HepG2 (cell line): ENCODE data around the gene IFITM10. TPM values are rescaled to one million over a fixed set of nuclear protein-coding genes. Genes with fewer than 3 reads are reported as not detected.

Experiments used
- ATAC-seq: fragments of 200-7000 bp; cut with Tn5 transposase; 3 replicates; pipeline ENCODE4 v1.9.1; 2020; ENCODE audit warnings: mild to moderate bottlenecking, moderate library complexity
- BruUV-seq: library from RNA; stranded (reverse); fragments of 400-500 nt; replicated peaks from 2 replicates; lab custom pipeline; 2021; lab: Mats Ljungman, UMichigan
- CTCF ChIA-PET: fragments of 300-600 bp; formaldehyde crosslinking; extraction: SDS; loops from one replicate; lab custom pipeline; 2021; ENCODE audit warnings: low total read pairs, inconsistent platforms, low intra/inter-chr PET ratio; lab: Yijun Ruan, JAX
- POLR2A ChIA-PET: fragments of 350-600 bp; sonication (Branson Sonifier 250); formaldehyde crosslinking; loops from one replicate; lab custom pipeline; 2020; ENCODE audit warnings: antibody characterized with exemption, inconsistent platforms; lab: Yijun Ruan, JAX
- DNase-seq: peaks from one replicate; pipeline ENCODE4 v3.0.0-alpha.2; 2015; ENCODE audit warnings: low spot score
- FAIRE-seq: peaks from 3 replicates; lab custom pipeline; 2011; peaks lifted over from hg19 to GRCh38; lab: Jason Lieb, UNC
- H2AFZ ChIP-seq: one replicate; pipeline ENCODE4 v1.6.1; 2011; ENCODE audit warnings: low read length, inconsistent platforms
- H3K27ac ChIP-seq: fragments of 300-600 bp; 3 replicates; pipeline ENCODE4 v1.8.0; 2011; ENCODE audit warnings: mixed run types, mild to moderate bottlenecking, mixed read lengths, low read length, inconsistent platforms; ENCODE audit not compliant: insufficient read depth; ENCODE audit errors: extremely low read length
- H3K27me3 ChIP-seq, 2 experiments: fragments of 200-600 bp in 1 of 2; 2 replicates in 1 of 2; 3 replicates in 1 of 2; pipeline versions ENCODE4 v1.6.0 to v1.8.0; 2011; ENCODE audit warnings: low read length in 2 of 2, mild to moderate bottlenecking in 2 of 2, moderate library complexity in 2 of 2, inconsistent platforms in 1 of 2; ENCODE audit not compliant: insufficient read depth in 2 of 2, control insufficient read depth in 1 of 2
- H3K36me3 ChIP-seq, 2 experiments: fragments of 200-600 bp in 1 of 2; replicated peaks in 1 of 2; 2 replicates in 1 of 2; 3 replicates in 1 of 2; pipeline versions ENCODE4 v1.5.1 to v1.8.0; 2011; ENCODE audit warnings: low read length in 2 of 2, inconsistent platforms in 1 of 2; ENCODE audit not compliant: insufficient read depth in 2 of 2, control insufficient read depth in 1 of 2
- H3K4me1 ChIP-seq: 2 replicates; pipeline ENCODE4 v1.5.1; 2012; ENCODE audit warnings: low read length, inconsistent platforms; ENCODE audit not compliant: insufficient read depth
- H3K4me2 ChIP-seq: 2 replicates; pipeline ENCODE4 v1.6.0; 2011; ENCODE audit warnings: low read depth, low read length, inconsistent platforms
- H3K4me3 ChIP-seq, 3 experiments: fragments of 200-600 bp in 1 of 3; sonication (generic), shearing (Covaris generic) in 1 of 3; replicated peaks in 1 of 3; 2 replicates each; pipeline ENCODE4 v1.5.1; 2011 to 2016; ENCODE audit warnings: low read length in 3 of 3, inconsistent platforms in 2 of 3, low read depth in 2 of 3, mild to moderate bottlenecking in 2 of 3, control low read depth in 1 of 3, mixed read lengths in 1 of 3; ENCODE audit not compliant: insufficient read depth in 1 of 3
- H3K79me2 ChIP-seq: one replicate; pipeline ENCODE4 v1.6.1; 2011; ENCODE audit warnings: low read length, inconsistent platforms; ENCODE audit not compliant: insufficient read depth
- H3K9ac ChIP-seq: 2 replicates; pipeline ENCODE4 v1.6.0; 2011; ENCODE audit warnings: mild to moderate bottlenecking, low read depth, low read length, inconsistent platforms; ENCODE audit not compliant: insufficient read depth
- H3K9me3 ChIP-seq: 2 replicates; pipeline ENCODE4 v1.5.1; 2012; ENCODE audit warnings: mild to moderate bottlenecking, low read length
- H4K20me1 ChIP-seq: 2 replicates; pipeline ENCODE4 v1.6.0; 2011; ENCODE audit warnings: inconsistent platforms, mild to moderate bottlenecking, low read length, moderate library complexity; ENCODE audit not compliant: insufficient read depth
- BRCA1 ChIP-seq: sonication (generic); formaldehyde crosslinking; IDR thresholded peaks from 2 replicates; pipeline ENCODE4 v1.4.0; 2020; ENCODE audit warnings: missing genetic modification reagents
- CENPX ChIP-seq: sonication (generic); formaldehyde crosslinking; IDR thresholded peaks from 2 replicates; pipeline ENCODE4 v1.9.0; 2021; ENCODE audit warnings: mild to moderate bottlenecking, missing genetic modification reagents, moderate library complexity
- EHMT2 ChIP-seq: fragments of 200-600 bp; sonication (generic); IDR thresholded peaks from 2 replicates; pipeline ENCODE4 v1.7.0; 2017; ENCODE audit warnings: antibody characterized with exemption, low read depth, low read length, borderline replicate concordance
- ISL2 ChIP-seq: sonication (generic); formaldehyde crosslinking; IDR thresholded peaks from 2 replicates; pipeline ENCODE4 v1.5.0; 2020; ENCODE audit warnings: missing genetic modification reagents
- NCOA5 ChIP-seq: sonication (generic); formaldehyde crosslinking; IDR thresholded peaks from 2 replicates; pipeline ENCODE4 v1.4.0; 2020; ENCODE audit warnings: missing genetic modification reagents
- STAT5B ChIP-seq: sonication (generic); formaldehyde crosslinking; IDR thresholded peaks from 2 replicates; pipeline ENCODE4 v1.4.0; 2020; ENCODE audit warnings: missing genetic modification reagents
- TAF1 ChIP-seq: sonication (generic); formaldehyde crosslinking; IDR thresholded peaks from 2 replicates; pipeline ENCODE4 v1.4.0; 2020; ENCODE audit warnings: missing genetic modification reagents
- U2AF1 ChIP-seq: fragments of 200-400 bp; formaldehyde crosslinking; optimal IDR thresholded peaks from 2 replicates; pipeline ENCODE3; 2017; ENCODE audit warnings: mild to moderate bottlenecking, low read depth, low read length
- ZNF326 ChIP-seq: sonication (generic); formaldehyde crosslinking; IDR thresholded peaks from 2 replicates; pipeline ENCODE4 v1.4.0; 2020; ENCODE audit warnings: missing genetic modification reagents, borderline replicate concordance
- ZNF564 ChIP-seq: sonication (generic); formaldehyde crosslinking; IDR thresholded peaks from 2 replicates; pipeline ENCODE4 v1.8.1; 2023; ENCODE audit warnings: mild to moderate bottlenecking, missing genetic modification reagents
- WGBS: methylation state at CpG from one replicate; pipeline ENCODE4 v1.1.6; 2017; ENCODE audit warnings: low lambda C conversion rate; 5-methylcytosine and 5-hydroxymethylcytosine counted together
- in situ Hi-C: cut with HindIII; loops from 2 replicates; pipeline ENCODE4 v1.10.0; 2017; ENCODE audit warnings: low pct_unique_long_range_greater_than_20kb; ENCODE audit not compliant: extremely low pct_ligation_motif_present
- intact Hi-C: fragments of 100-400 bp; cut with micrococcal nuclease; formaldehyde crosslinking; loops from one replicate; pipeline ENCODE4 v1.10.0; 2022; ENCODE audit not compliant: unreplicated experiment
- polyA plus RNA-seq, 8 experiments: library from polyadenylated mRNA; depleted of rRNA in 3 of 8; stranded (reverse) in 7 of 8; unstranded in 1 of 8; fragments of >200 nt; fragmentation: Illumina TruSeq in 4 of 8; extraction: Trizol in 4 of 8; gene quantifications; 2 replicates each; pipeline versions ENCODE4 v1.2.1 to v1.2.3, GENCODE V29; 2011 to 2016; ENCODE audit warnings: low read depth in 4 of 8, missing spikeins in 1 of 8, mixed read lengths in 1 of 8; ENCODE audit not compliant: insufficient read depth in 1 of 8
- total RNA-seq, 5 experiments: library from RNA; depleted of rRNA; stranded (reverse); fragments of >200 nt; fragmentation: Illumina TruSeq; extraction: Trizol; gene quantifications; 2 replicates each; pipeline ENCODE4 v1.2.3, GENCODE V29; 2016; ENCODE audit warnings: low read depth in 1 of 5
- TF ChIP-seq, protein P1 (sequence below): sonication (generic); formaldehyde crosslinking; IDR thresholded peaks from 2 replicates; pipeline ENCODE4 v1.4.0; 2020; ENCODE audit warnings: low read depth, mild to moderate bottlenecking, missing genetic modification reagents
- TF ChIP-seq, protein P2 (sequence below): sonication (generic); formaldehyde crosslinking; IDR thresholded peaks from 2 replicates; pipeline ENCODE4 v1.8.1; 2023; ENCODE audit warnings: missing genetic modification reagents, inconsistent platforms, borderline replicate concordance
- TF ChIP-seq, protein P3 (sequence below): sonication (generic); formaldehyde crosslinking; IDR thresholded peaks from 2 replicates; pipeline ENCODE4 v1.5.0; 2020; ENCODE audit warnings: missing genetic modification reagents
- TF ChIP-seq, protein P4 (sequence below), 2 experiments: IDR thresholded peaks; 2 replicates each; pipeline ENCODE4 v1.6.1; 2011 to 2012; ENCODE audit warnings: low read length in 2 of 2, borderline replicate concordance in 1 of 2, low read depth in 1 of 2, mild to moderate bottlenecking in 1 of 2, moderate library complexity in 1 of 2
- TF ChIP-seq, protein P5 (sequence below): sonication (generic); formaldehyde crosslinking; IDR thresholded peaks from 2 replicates; pipeline ENCODE4 v1.5.1; 2020; ENCODE audit warnings: missing genetic modification reagents, mild to moderate bottlenecking, borderline replicate concordance
- TF ChIP-seq, protein P6 (sequence below): sonication (generic); formaldehyde crosslinking; IDR thresholded peaks from 2 replicates; pipeline ENCODE4 v1.4.0; 2020; ENCODE audit warnings: missing genetic modification reagents

The IFITM10 gene
- total and polyA plus RNA-seq, 2 of the 13 experiments (the other 11 are each of a cell fraction or from before 2014, with no cell fraction given): 0.09 to 0.13 TPM

DNA sequence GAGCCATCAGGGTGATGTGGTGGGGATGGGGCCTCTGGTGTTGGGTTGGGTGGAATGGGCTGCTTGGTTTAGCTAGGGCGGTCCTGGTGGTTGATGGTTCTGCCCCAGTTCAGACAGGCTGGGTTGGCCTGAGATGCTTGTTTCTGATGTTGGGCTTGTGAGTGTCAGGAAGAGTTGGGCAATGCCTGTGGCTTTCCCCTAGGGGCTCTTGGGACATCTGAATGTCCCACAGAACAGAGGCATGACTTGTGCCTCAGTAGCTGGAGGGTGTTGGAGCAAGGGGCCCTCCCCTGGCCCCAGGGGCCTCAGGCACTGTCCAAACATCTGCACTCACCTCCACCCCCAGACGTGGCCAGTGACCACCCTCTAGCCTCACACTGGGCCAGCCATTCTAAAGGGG, 27.3 kb upstream of the IFITM10 start:
- no peak for FAIRE-seq
- H2AFZ ChIP-seq: no peak overlapping the region
- no peak for TF ChIP-seq ZNF326
- no peak for TF ChIP-seq ISL2
- TF ChIP-seq, protein P1, sequence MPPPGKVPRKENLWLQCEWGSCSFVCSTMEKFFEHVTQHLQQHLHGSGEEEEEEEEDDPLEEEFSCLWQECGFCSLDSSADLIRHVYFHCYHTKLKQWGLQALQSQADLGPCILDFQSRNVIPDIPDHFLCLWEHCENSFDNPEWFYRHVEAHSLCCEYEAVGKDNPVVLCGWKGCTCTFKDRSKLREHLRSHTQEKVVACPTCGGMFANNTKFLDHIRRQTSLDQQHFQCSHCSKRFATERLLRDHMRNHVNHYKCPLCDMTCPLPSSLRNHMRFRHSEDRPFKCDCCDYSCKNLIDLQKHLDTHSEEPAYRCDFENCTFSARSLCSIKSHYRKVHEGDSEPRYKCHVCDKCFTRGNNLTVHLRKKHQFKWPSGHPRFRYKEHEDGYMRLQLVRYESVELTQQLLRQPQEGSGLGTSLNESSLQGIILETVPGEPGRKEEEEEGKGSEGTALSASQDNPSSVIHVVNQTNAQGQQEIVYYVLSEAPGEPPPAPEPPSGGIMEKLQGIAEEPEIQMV (CRISPR knock-in tag): no peak
- TF ChIP-seq, protein P2, sequence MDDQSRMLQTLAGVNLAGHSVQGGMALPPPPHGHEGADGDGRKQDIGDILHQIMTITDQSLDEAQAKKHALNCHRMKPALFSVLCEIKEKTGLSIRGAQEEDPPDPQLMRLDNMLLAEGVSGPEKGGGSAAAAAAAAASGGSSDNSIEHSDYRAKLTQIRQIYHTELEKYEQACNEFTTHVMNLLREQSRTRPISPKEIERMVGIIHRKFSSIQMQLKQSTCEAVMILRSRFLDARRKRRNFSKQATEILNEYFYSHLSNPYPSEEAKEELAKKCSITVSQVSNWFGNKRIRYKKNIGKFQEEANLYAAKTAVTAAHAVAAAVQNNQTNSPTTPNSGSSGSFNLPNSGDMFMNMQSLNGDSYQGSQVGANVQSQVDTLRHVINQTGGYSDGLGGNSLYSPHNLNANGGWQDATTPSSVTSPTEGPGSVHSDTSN (CRISPR knock-in tag): no peak
- no peak for TF ChIP-seq TAF1 (CRISPR knock-in tag)
- TF ChIP-seq, protein P3, sequence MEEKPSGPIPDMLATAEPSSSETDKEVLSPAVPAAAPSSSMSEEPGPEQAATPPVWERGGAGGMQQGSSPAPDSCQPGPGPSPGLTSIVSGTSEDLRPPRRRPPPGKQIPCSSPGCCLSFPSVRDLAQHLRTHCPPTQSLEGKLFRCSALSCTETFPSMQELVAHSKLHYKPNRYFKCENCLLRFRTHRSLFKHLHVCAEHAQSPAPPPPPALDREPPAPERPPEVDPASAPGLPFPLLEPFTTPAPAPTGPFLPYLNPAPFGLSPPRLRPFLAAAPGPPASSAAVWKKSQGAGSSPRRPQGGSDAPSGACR (CRISPR knock-in tag): no peak
- TF ChIP-seq, protein P4, sequence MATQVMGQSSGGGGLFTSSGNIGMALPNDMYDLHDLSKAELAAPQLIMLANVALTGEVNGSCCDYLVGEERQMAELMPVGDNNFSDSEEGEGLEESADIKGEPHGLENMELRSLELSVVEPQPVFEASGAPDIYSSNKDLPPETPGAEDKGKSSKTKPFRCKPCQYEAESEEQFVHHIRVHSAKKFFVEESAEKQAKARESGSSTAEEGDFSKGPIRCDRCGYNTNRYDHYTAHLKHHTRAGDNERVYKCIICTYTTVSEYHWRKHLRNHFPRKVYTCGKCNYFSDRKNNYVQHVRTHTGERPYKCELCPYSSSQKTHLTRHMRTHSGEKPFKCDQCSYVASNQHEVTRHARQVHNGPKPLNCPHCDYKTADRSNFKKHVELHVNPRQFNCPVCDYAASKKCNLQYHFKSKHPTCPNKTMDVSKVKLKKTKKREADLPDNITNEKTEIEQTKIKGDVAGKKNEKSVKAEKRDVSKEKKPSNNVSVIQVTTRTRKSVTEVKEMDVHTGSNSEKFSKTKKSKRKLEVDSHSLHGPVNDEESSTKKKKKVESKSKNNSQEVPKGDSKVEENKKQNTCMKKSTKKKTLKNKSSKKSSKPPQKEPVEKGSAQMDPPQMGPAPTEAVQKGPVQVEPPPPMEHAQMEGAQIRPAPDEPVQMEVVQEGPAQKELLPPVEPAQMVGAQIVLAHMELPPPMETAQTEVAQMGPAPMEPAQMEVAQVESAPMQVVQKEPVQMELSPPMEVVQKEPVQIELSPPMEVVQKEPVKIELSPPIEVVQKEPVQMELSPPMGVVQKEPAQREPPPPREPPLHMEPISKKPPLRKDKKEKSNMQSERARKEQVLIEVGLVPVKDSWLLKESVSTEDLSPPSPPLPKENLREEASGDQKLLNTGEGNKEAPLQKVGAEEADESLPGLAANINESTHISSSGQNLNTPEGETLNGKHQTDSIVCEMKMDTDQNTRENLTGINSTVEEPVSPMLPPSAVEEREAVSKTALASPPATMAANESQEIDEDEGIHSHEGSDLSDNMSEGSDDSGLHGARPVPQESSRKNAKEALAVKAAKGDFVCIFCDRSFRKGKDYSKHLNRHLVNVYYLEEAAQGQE (IDR thresholded peaks at IDR 0.05; ENCODE audit: borderline replicate concordance in 1 of 2, low read depth in 1 of 2, low read length in 2 of 2): no peak
- no peak for TF ChIP-seq NCOA5 (CRISPR knock-in tag)
- no peak for TF ChIP-seq ZNF564 (CRISPR knock-in tag)
- TF ChIP-seq U2AF1: no peak
- no peak for TF ChIP-seq STAT5B
- no peak for TF ChIP-seq BRCA1
- TF ChIP-seq EHMT2: no peak
- TF ChIP-seq, protein P5, sequence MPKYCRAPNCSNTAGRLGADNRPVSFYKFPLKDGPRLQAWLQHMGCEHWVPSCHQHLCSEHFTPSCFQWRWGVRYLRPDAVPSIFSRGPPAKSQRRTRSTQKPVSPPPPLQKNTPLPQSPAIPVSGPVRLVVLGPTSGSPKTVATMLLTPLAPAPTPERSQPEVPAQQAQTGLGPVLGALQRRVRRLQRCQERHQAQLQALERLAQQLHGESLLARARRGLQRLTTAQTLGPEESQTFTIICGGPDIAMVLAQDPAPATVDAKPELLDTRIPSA (CRISPR knock-in tag): no peak
- TF ChIP-seq, protein P6, sequence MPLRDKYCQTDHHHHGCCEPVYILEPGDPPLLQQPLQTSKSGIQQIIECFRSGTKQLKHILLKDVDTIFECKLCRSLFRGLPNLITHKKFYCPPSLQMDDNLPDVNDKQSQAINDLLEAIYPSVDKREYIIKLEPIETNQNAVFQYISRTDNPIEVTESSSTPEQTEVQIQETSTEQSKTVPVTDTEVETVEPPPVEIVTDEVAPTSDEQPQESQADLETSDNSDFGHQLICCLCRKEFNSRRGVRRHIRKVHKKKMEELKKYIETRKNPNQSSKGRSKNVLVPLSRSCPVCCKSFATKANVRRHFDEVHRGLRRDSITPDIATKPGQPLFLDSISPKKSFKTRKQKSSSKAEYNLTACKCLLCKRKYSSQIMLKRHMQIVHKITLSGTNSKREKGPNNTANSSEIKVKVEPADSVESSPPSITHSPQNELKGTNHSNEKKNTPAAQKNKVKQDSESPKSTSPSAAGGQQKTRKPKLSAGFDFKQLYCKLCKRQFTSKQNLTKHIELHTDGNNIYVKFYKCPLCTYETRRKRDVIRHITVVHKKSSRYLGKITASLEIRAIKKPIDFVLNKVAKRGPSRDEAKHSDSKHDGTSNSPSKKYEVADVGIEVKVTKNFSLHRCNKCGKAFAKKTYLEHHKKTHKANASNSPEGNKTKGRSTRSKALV (CRISPR knock-in tag): no peak
- TF ChIP-seq CENPX (CRISPR knock-in tag): no peak

More for the DNA sequence above, 27.3 kb upstream of the IFITM10 start:
- WGBS: 0% methylated on average over 1 of the region's 2 CpGs
- no peak overlapping the region for H3K9ac ChIP-seq
- no peak overlapping the region for H3K4me3 ChIP-seq
- DNase-seq: no peak
- no peaks in the 10 kb centered on the region for H4K20me1 ChIP-seq
- BruUV-seq: no TSS peak
- no peak overlapping the region for H3K27ac ChIP-seq
- H3K27me3 ChIP-seq: peaks cover 9 to 54% of the 10 kb centered on the region in 2 experiments
- in situ Hi-C loops (no loop called here), intact Hi-C loops (no loop called here)
- no peaks in the 10 kb centered on the region for H3K36me3 ChIP-seq
- no peaks in the 10 kb centered on the region for H3K9me3 ChIP-seq
- no peak for ATAC-seq
- peaks cover 9% of the 10 kb centered on the region for H3K4me1 ChIP-seq
- no peaks in the 10 kb centered on the region for H3K79me2 ChIP-seq
- ChIA-PET POLR2A (no interaction called here), CTCF (no interaction called here)
- H3K4me2 ChIP-seq: no peak overlapping the region
